OCI-LY3 (cell line): Measurements from ENCODE around the gene XRCC5.
"Not testable (repeated sequence)": the region's sequence is repeated elsewhere in the genome, so short reads cannot be mapped to it uniquely, and the experiment has no call there.

Experiments used
- H2AFZ ChIP-seq: fragments of 200-600, 300-600 bp; shearing (Covaris generic); 2 replicates; pipeline ENCODE4 v1.6.0; 2014; ENCODE audit warnings: antibody characterized with exemption, low read depth, low read length
- H3K27ac ChIP-seq: fragments of 200-600, 300-600 bp; sonication (generic); 2 replicates; pipeline ENCODE4 v1.5.1; 2014; ENCODE audit warnings: mild to moderate bottlenecking, low read length, moderate library complexity, mixed read lengths
- H3K27me3 ChIP-seq: fragments of 200-600, 300-600 bp; sonication (generic); 2 replicates; pipeline ENCODE4 v1.6.1; 2014; ENCODE audit warnings: low read depth, low read length, mixed read lengths
- H3K36me3 ChIP-seq: fragments of 200-600, 300-600 bp; sonication (generic); replicated peaks from 2 replicates; pipeline ENCODE3; 2014; ENCODE audit warnings: low read depth, low read length, mixed read lengths
- H3K4me1 ChIP-seq: fragments of 300-600, 200-600 bp; sonication (generic); 2 replicates; pipeline ENCODE4 v1.6.1; 2014; ENCODE audit warnings: low read length, mixed read lengths
- H3K4me2 ChIP-seq: fragments of 200-600, 300-600 bp; sonication (generic); 2 replicates; pipeline ENCODE4 v1.6.1; 2014; ENCODE audit warnings: low read length, mixed read lengths
- H3K4me3 ChIP-seq: fragments of 300-600, 200-600 bp; sonication (generic); 2 replicates; pipeline ENCODE4 v1.5.1; 2014; ENCODE audit warnings: antibody characterized with exemption, mild to moderate bottlenecking, low read length, moderate library complexity
- H3K79me2 ChIP-seq: fragments of 300-600, 200-600 bp; shearing (Covaris generic); 2 replicates; pipeline ENCODE4 v1.6.1; 2014; ENCODE audit warnings: mild to moderate bottlenecking, low read length, mixed read lengths
- H3K9ac ChIP-seq: fragments of 300-600, 200-600 bp; shearing (Covaris generic); 2 replicates; pipeline ENCODE4 v1.6.0; 2014; ENCODE audit warnings: mild to moderate bottlenecking, low read length, moderate library complexity
- H3K9me3 ChIP-seq: fragments of 200-600, 300-600 bp; shearing (Covaris generic); 2 replicates; pipeline ENCODE4 v1.6.1; 2014; ENCODE audit warnings: low read length, mixed read lengths; ENCODE audit not compliant: insufficient read depth
- H4K20me1 ChIP-seq: fragments of 200-600, 300-600 bp; sonication (generic); 2 replicates; pipeline ENCODE4 v1.6.1; 2016; ENCODE audit warnings: low read length, mixed read lengths; ENCODE audit not compliant: insufficient read depth
- EZH2phosphoT487 ChIP-seq: fragments of 200-600 bp; shearing (Covaris generic); IDR thresholded peaks from 2 replicates; pipeline ENCODE4 v1.6.1; 2018; ENCODE audit warnings: antibody characterized with exemption, mixed run types, low read depth
- TF ChIP-seq, protein P1 (sequence below): fragments of 200-600, 300-600 bp; sonication (generic); IDR thresholded peaks from 2 replicates; pipeline ENCODE4 v1.5.1; 2014; ENCODE audit warnings: antibody characterized with exemption, low read length, low read depth

Gene XRCC5

DNA sequence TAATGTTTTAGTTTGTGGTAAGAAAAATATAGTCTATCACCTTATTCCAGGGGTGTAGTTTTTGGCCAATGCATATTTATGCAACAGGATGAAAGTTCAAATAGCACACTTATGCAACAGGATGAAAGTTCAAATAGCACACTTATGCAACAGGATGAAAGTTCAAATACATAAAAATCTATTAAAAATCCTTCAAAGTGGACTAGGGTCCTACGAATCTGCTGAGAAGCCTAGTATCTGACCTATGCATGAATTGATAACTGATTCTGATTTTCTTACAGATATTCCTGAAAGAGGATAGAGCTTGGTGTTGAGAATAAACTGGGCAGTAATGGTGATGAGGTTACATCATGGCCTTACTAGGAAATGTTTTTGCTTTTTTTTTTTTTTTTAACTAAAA, 30.4 kb upstream of the XRCC5 start:
- H3K27me3 ChIP-seq: no peaks in the 10 kb centered on the region
- no peak overlapping the region for H3K27ac ChIP-seq
- no peak for TF ChIP-seq EZH2phosphoT487
- TF ChIP-seq, protein P1, sequence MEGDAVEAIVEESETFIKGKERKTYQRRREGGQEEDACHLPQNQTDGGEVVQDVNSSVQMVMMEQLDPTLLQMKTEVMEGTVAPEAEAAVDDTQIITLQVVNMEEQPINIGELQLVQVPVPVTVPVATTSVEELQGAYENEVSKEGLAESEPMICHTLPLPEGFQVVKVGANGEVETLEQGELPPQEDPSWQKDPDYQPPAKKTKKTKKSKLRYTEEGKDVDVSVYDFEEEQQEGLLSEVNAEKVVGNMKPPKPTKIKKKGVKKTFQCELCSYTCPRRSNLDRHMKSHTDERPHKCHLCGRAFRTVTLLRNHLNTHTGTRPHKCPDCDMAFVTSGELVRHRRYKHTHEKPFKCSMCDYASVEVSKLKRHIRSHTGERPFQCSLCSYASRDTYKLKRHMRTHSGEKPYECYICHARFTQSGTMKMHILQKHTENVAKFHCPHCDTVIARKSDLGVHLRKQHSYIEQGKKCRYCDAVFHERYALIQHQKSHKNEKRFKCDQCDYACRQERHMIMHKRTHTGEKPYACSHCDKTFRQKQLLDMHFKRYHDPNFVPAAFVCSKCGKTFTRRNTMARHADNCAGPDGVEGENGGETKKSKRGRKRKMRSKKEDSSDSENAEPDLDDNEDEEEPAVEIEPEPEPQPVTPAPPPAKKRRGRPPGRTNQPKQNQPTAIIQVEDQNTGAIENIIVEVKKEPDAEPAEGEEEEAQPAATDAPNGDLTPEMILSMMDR: no peak
- H2AFZ ChIP-seq: no peak overlapping the region
- no peaks in the 10 kb centered on the region for H3K36me3 ChIP-seq
- H4K20me1 ChIP-seq: no peaks in the 10 kb centered on the region
- no peak overlapping the region for H3K9ac ChIP-seq
- no peak overlapping the region for H3K4me3 ChIP-seq
- no peaks in the 10 kb centered on the region for H3K9me3 ChIP-seq
- H3K79me2 ChIP-seq: no peaks in the 10 kb centered on the region
- H3K4me1 ChIP-seq: peaks cover 13% of the 10 kb centered on the region; the same call in 1 of the 2 replicates
- no peak overlapping the region for H3K4me2 ChIP-seq

DNA sequence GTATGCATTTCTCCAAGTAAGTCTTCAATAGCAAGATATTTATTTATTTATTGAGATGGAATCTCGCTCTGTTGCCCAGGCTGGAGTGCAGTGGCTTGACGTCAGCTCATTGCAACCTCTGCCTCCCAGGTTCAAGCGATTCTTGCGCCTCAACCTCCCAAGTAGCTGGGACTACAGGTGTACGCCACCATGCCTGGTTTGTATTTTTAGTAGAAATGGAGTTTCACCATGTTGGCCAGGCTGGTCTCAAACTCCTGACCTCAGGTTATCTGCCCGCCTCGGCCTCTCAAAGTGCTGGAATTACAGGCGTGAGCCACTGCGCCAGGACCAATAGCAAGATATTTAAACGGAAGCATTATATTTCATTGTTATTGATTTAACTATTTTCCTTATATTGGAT, 29.1 kb upstream of the XRCC5 start:
- not testable (repeated sequence) for H3K4me3 ChIP-seq, H4K20me1 ChIP-seq, H3K9ac ChIP-seq, H3K9me3 ChIP-seq, H3K27ac ChIP-seq, H3K36me3 ChIP-seq, H3K4me2 ChIP-seq, H2AFZ ChIP-seq, H3K79me2 ChIP-seq, H3K27me3 ChIP-seq
- peaks cover 17% of the 10 kb centered on the region; the same call in 1 of the 2 replicates for H3K4me1 ChIP-seq

DNA sequence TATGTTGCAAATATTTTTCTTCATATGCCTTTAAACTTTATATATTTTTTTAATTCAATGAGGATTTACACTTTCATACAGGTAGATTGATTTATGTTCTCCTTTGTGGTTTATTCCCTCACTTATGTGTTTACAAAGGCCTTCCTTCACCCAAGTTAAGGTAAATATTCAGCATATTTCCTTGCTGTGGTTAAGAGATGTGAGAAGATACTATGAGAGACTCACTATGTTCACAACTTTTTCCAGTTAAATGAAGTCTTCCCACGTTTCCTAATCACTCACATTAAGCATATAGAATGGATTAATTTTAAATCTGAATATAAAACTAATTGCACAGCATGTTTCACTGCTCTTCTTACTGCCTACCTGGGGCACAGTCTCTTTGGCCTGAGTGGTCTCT, 28.1 kb upstream of the XRCC5 start:
- TF ChIP-seq, protein P1: no peak
- TF ChIP-seq EZH2phosphoT487: no peak
- Histone ChIP-seq H3K27me3 (no peaks in the 10 kb centered on the region), H3K9ac (peak overlapping the region; percentile 72), H3K36me3 (no peaks in the 10 kb centered on the region), H2AFZ (peak overlapping the region; percentile 71), H3K9me3 (no peaks in the 10 kb centered on the region), H3K4me1 (peaks cover 17% of the 10 kb centered on the region; the same call in 1 of the 2 replicates), H4K20me1 (no peaks in the 10 kb centered on the region), H3K79me2 (no peaks in the 10 kb centered on the region), H3K4me3 (peak overlapping the region; percentile 82), H3K4me2 (peak overlapping the region; percentile 79), H3K27ac (no peak overlapping the region)

DNA sequence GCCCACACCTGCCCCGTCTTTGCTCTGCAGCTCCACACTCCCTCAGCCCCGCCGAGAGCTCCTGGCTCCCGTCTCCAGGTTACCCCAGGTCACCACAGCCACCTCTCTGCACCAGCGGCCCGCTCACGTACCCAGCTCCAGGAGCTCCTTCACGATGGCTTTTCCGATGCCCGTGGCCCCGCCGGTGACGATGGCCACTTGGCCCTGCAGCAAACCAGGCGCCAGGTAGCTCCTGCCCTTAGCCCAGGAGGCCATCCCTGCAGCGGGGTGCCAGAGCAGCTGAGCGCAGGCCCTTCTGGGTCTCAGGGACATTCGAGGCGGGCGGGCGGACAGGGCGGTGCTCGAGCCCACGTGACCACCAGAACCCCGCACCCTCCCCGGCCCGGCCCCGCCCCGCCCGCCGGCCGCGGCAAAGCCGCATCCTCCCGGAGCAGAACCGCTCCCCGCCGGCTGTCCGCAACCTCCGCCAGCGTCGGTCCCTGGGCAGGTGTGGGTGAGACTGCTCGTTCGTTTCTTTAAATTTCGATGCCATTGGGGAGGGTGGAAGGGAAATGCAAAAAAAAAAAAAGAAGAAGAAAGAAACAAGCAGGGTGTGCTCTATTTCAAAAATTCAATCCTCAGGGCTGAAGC, 27.5 kb upstream of the XRCC5 start, which contains the start of the genes PECR and TMEM169:
PECR (minus strand) TSS at position 323 of the 630 bp plus-strand sequence; CDS start at position 255, 68 bp downstream.
TMEM169 (plus strand) TSS at position 433 of the 630 bp plus-strand sequence. CDS start 14,045 bp downstream, outside the sequence.
- peaks cover 17% of the 10 kb centered on the region; the same call in 1 of the 2 replicates for H3K4me1 ChIP-seq
- peak within 1 kb of the TSS; percentile 71 for H2AFZ ChIP-seq
- H3K79me2 ChIP-seq: no peaks in the 10 kb centered on the region
- H3K27ac ChIP-seq: no peak within 1 kb of the TSS
- no peaks in the 10 kb centered on the region for H3K9me3 ChIP-seq
- no peaks in the 10 kb centered on the region for H3K27me3 ChIP-seq
- H3K4me3 ChIP-seq: peak within 1 kb of the TSS; percentile 82
- peak within 1 kb of the TSS; percentile 79 for H3K4me2 ChIP-seq
- peak within 1 kb of the TSS; percentile 72 for H3K9ac ChIP-seq
- H3K36me3 ChIP-seq: no peaks in the 10 kb centered on the region
- TF ChIP-seq EZH2phosphoT487: no peak
- TF ChIP-seq, protein P1: no peak
- H4K20me1 ChIP-seq: no peaks in the 10 kb centered on the region
